ENCODE data around the gene SLC14A1.

DNA sequence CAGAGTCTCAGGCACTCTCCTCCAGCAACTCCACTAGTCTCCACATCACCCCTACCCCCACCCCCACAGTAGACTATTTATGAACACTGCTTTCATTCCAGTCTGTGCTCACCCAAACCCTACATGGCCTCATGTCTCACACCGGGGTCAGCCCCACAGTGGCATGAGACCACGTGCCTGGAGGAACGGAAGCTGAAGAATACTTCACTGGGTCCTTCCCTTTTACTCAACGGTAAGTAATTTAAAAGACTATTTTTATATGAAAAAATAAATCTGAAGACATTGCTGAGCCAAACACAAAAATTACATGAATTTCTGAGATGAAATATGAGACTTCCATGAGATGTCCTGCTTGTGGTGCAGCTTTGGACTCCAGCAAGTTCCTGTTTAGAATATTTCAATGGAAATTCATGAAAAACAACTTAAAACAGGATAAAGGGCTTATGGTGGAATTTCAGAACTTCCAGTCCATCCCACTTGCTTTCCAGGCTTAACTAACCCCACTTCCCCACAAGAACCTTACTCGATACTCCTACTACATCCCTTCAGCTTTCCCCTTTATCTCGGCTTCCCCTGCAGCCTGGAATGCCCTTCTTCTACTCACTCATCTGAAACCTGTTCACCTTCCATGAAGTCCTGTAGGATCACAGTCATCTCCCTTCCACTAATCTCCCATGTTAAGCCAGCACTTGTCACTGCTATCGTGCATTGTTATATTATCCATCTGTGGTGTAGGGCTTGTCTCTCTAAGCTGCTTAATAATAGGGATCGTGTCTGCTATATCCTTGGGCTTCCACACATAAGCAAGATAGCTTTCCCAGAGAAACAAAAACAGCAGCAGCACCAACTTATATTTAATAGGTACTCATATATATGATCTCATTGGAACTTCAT is 47.9 kb downstream of the SLC14A1 start:
- no peak for TF ChIP-seq TAF1 (IDR thresholded peaks at IDR 0.05; ENCODE audit: low read depth, low read length)
- TF ChIP-seq POLR2AphosphoS5 (IDR thresholded peaks at IDR 0.05; ENCODE audit: low read depth, low read length) = no peak
- TF ChIP-seq POLR2A (IDR thresholded peaks at IDR 0.05; ENCODE audit: low read depth, low read length) = no peak
- no peak for TF ChIP-seq SPI1 (IDR thresholded peaks at IDR 0.05; ENCODE audit: low read depth, low read length)
- TF ChIP-seq PAX5 (IDR thresholded peaks at IDR 0.05; ENCODE audit: insufficient read depth, low read length, severe bottlenecking) = no peak
- no peak for TF ChIP-seq POU2F2 (IDR thresholded peaks at IDR 0.05; ENCODE audit: low read depth, low read length)
